ENCODE data around the gene OSBPL6.
A peak's percentile ranks its signal among the peaks of the same experiment; 100 is the strongest.

Gene OSBPL6

GRCh38 chr2:178450774-178451525 lies 256.6 kb downstream of the OSBPL6 start, which contains the start of the genes PJVK and PRKRA:
Gene PJVK (plus strand): TSS chr2:178451378. CDS start chr2:178453410, 2,032 bp downstream.
Gene PRKRA (minus strand): TSS chr2:178451175. CDS start chr2:178451030, 145 bp downstream.
- DNase-seq: peak; percentile 98

DNA sequence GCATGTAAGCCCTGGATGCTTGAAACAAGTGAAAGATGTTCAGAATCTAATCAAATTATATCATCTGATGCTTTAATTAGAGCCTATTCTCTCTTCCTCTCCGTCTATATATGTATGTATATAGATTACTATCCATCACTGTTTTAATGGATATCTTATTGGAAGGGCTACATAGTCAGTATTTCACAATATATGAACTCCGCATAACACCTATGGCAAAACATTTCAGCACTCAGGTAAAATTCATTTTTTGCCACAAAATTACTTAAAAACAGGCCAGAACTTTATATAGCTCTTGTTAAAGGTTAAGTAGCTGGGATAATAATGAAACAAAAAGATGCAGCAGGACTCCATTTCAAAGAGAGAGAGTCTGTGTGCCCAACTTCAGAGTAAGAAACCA lies 258.0 kb downstream of the OSBPL6 start:
- DNase-seq: no peak
